ENCODE data around the gene WDFY2.

The WDFY2 gene

DNA sequence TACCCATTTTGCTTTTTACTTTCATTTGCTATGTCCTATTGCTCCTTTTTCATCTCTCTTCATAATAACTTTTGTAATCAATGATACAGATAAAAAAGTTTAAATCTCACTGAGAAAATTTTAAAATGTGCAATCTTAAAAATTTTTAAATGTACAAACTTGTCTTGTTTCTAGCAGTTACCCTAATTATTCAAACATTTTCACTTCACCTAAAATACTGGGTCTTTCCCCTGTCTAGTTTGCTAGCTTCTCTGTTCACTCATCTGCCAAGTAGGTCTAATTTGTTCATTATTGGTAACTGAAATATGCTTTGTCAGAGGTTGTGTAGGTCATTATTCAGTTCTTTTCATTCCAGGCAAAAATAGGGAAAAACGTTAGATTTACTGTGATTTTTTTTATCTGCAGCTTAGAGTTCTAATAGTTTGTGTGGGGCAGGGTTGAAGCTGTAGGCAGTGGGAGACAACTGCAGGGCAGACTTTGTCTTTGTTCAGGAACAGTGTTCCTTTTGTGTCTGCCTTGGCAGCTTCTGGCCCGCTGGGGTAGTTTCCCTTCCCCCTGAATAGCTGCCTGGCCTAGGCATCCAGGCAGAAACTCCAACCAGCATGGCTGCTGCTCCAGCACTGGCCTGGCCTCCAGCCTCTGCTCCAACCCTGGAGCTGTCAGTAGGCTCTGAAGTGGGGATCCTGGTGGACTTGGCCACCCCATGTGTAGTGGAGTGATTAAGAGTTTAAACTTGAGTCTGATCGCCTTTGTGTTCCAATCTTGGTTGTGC, 48.5 kb downstream of the WDFY2 start:
- H3K27ac ChIP-seq = no peak overlapping the region
- no peaks in the 10 kb centered on the region for H3K27me3 ChIP-seq (replicated peaks)
- in situ Hi-C loops (cut with HindIII; ENCODE audit: low pct_ligation_motif_present, low sequenced_read_pairs) = no loop called here
- TF ChIP-seq CTCF (IDR thresholded peaks at IDR 0.05; ENCODE audit: low read depth, low read length, missing control alignments) = no peak
- DNase-seq = no peak
- no peak overlapping the region for H3K4me3 ChIP-seq (ENCODE audit: low read depth, low read length)
- H3K36me3 ChIP-seq (replicated peaks) = no peaks in the 10 kb centered on the region

DNA sequence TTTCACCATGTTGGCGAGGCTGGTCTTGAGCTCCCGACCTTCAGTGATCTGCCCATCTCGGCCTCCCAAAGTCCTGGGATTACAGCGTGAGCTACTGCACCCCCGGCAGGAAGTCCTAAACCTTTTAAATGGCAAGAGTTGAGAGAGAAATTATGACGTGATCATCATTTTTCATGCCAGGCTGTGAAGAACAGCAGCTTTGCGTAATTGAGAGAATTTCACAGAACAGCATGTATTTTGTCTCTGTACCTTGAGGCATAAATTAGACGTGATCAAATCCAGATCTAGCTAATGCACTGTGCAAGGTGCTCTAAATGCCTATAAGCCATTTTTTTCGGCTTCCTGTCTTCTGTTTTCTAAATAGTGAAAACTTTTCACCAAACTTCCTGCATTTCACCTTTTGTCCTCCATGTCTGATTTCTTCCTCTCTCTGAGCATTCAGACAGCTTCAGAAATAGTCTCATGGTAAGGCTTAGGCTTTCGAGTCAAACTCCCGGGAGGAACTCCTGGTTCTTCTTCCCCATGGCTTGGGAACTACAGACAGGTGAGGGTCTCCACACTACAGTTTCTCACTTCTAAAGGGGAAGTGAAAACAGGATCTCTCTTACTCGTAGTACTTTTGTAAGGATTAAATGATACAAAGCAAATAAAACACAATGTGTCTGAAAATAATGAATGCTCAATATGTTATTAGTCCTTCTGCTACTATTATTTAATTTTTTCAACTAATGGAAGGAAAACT, 51.0 kb downstream of the WDFY2 start:
- DNase-seq = no peak
- no peaks in the 10 kb centered on the region for H3K27me3 ChIP-seq (replicated peaks)
- no peak overlapping the region for H3K27ac ChIP-seq
- in situ Hi-C loops (cut with HindIII; ENCODE audit: low pct_ligation_motif_present, low sequenced_read_pairs) = no loop called here
- no peaks in the 10 kb centered on the region for H3K36me3 ChIP-seq (replicated peaks)
- TF ChIP-seq CTCF (IDR thresholded peaks at IDR 0.05; ENCODE audit: low read depth, low read length, missing control alignments) = no peak
- no peak overlapping the region for H3K4me3 ChIP-seq (ENCODE audit: low read depth, low read length)

DNA sequence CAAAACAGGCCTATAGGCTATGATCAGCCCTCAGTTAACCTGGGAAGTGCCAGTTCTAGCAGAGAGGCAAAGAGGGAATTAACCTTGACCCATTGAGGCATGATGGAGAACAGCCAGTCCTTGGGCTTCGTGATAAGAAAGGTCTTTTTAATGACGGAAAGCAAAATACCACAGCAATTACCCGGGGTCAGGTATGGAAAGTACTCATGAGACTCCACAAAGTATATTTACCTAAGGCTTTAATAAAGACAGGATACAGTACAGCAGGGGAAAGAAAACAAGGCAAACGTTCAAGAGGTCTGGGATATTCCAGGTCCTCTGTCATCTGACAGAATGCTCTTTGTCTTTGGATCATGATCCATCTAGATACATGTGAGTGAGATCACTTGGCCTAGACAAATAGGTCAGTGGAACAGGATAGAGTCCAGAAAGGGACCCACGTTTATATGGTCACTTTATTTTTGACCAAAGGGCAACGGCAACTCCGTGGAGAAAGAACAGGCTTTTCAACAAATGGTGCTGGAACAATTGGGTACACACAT, 52.2 kb downstream of the WDFY2 start:
- in situ Hi-C loops (cut with HindIII; ENCODE audit: low pct_ligation_motif_present, low sequenced_read_pairs) = no loop called here
- no peak overlapping the region for H3K27ac ChIP-seq

GRCh38 chr13:51637852-51638215, 53.6 kb downstream of the WDFY2 start:
- Histone ChIP-seq H3K36me3 (replicated peaks) (no peaks in the 10 kb centered on the region), H3K27me3 (replicated peaks) (no peaks in the 10 kb centered on the region), H3K27ac (no peak overlapping the region), H3K4me3 (ENCODE audit: low read depth, low read length) (no peak overlapping the region)
- in situ Hi-C loops (cut with HindIII; ENCODE audit: low pct_ligation_motif_present, low sequenced_read_pairs) = no loop called here
- TF ChIP-seq CTCF (IDR thresholded peaks at IDR 0.05; ENCODE audit: low read depth, low read length, missing control alignments) = no peak
- no peak for DNase-seq

More for the DNA sequence above, 52.2 kb downstream of the WDFY2 start:
- no peaks in the 10 kb centered on the region for H3K27me3 ChIP-seq (replicated peaks)
- no peaks in the 10 kb centered on the region for H3K36me3 ChIP-seq (replicated peaks)
- no peak overlapping the region for H3K4me3 ChIP-seq (ENCODE audit: low read depth, low read length)
- no peak for TF ChIP-seq CTCF (IDR thresholded peaks at IDR 0.05; ENCODE audit: low read depth, low read length, missing control alignments)
- no peak for DNase-seq

DNA sequence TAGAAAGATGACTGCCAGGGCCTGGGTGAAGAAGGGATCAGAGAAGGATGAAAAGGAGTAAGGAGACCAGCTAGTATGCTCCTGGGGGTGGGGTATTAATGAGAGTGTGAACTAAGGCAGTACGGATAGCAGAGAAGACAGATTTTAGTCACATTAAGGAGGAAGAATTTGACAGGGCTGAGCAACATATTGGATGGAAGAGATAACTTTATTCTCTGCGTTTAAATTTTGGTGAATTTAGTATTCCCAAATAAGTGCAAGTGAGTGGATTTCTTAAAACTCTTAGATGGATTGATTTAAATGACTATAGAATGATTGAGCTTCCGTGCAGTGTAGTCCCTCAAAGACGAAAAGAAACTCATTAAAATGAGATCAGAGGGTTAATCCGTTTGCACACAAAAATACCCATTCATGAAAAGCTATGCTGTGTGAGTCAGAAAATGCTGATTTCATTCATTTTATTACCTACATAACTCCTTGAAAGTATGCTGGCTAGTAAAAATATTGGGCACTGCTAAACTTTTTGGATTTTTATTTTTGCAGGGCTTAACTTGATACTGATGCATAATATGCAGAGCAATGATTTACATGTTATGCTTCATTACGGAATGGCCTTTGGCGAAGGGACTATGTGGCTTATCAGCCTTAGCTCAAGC, 54.1 kb downstream of the WDFY2 start:
- H3K36me3 ChIP-seq (replicated peaks) = no peaks in the 10 kb centered on the region
- no peak for DNase-seq
- no peak overlapping the region for H3K27ac ChIP-seq

More for the DNA sequence above, 54.1 kb downstream of the WDFY2 start:
- in situ Hi-C loops (cut with HindIII; ENCODE audit: low pct_ligation_motif_present, low sequenced_read_pairs) = no loop called here
- Histone ChIP-seq H3K4me3 (ENCODE audit: low read depth, low read length) (no peak overlapping the region), H3K27me3 (replicated peaks) (no peaks in the 10 kb centered on the region)
- no peak for TF ChIP-seq CTCF (IDR thresholded peaks at IDR 0.05; ENCODE audit: low read depth, low read length, missing control alignments)
